GM12875 (cell line): ENCODE results near the gene RIMKLA.

Source experiments
- H3K4me3 ChIP-seq: one replicate; pipeline ENCODE4 v1.5.1; 2011; ENCODE audit warnings: low read depth, low read length, control low read depth
- CTCF ChIP-seq: IDR thresholded peaks from 2 replicates; pipeline ENCODE4 v1.5.1; 2011; ENCODE audit warnings: low read depth, mild to moderate bottlenecking, control low read depth, inconsistent platforms, low read length, moderate library complexity, borderline replicate concordance; ENCODE audit not compliant: insufficient read depth

Gene RIMKLA

GRCh38 chr1:42372796-42373195 is 7.8 kb upstream of the RIMKLA start:
- H3K4me3 ChIP-seq = no peak overlapping the region
- no peak for TF ChIP-seq CTCF

GRCh38 chr1:42379794-42380585 is 602 bp upstream of the RIMKLA start:
- TF ChIP-seq CTCF = no peak

GRCh38 chr1:42381280-42381673 is 685 bp downstream of the RIMKLA start:
- H3K4me3 ChIP-seq = peak overlapping the region; percentile 53
- no peak for TF ChIP-seq CTCF

More at GRCh38 chr1:42379794-42380585, 602 bp upstream of the RIMKLA start:
- H3K4me3 ChIP-seq = peak overlapping the region; percentile 35

- H3K4me3 ChIP-seq = no peak overlapping the region
- no peak for TF ChIP-seq CTCF
These were observed 4.7 kb downstream of the RIMKLA start for GRCh38 chr1:42385283-42385682.

- H3K4me3 ChIP-seq = no peak overlapping the region
- no peak for TF ChIP-seq CTCF
These were observed 5.5 kb downstream of the RIMKLA start for GRCh38 chr1:42386051-42386450.

GRCh38 chr1:42392255-42392654 is 11.7 kb downstream of the RIMKLA start:
- no peak for TF ChIP-seq CTCF
- H3K4me3 ChIP-seq = no peak overlapping the region
